ENCODE results near the gene RCHY1. TPM values are rescaled to one million over a fixed set of nuclear protein-coding genes. Genes with fewer than 3 reads are reported as not detected.
"Not testable (repeated sequence)": the region's sequence is repeated elsewhere in the genome, so short reads cannot be mapped to it uniquely, and the experiment has no call there.

Gene RCHY1
- total and polyA plus RNA-seq, 2 donors from 2014 or later: 27.8 to 40.2 TPM

DNA sequence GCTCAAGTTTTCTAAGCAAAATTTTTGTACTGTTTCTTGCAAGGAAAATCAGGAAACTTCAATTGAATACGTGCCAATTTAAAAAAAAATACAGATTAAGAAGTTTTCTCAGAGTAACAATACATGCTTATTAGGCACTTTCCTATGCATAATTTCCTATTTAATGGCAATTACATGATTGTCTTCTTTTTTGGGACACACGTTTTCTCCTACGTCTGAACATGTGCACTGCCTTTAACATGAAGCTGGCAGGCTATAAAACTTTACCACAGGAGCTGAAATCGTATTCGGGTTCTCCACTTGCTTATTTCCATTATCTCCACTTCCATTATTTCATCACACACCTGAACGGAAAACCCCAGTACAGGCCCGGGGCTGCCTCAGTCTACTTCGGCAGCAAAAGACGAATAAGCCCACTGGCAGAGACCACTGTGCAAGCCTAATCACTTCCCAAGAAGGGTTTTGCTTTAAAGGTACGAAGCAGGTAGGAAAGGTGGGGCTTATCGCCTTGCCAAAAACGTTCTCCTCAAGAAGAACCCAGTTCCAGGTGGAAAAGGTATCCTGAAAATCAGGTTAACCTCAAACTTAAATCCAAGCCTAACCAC lies 575 bp downstream of the RCHY1 start:
- no peak for FAIRE-seq
- DNase-seq: peak in 1 of 5 donors; percentile 30

DNA sequence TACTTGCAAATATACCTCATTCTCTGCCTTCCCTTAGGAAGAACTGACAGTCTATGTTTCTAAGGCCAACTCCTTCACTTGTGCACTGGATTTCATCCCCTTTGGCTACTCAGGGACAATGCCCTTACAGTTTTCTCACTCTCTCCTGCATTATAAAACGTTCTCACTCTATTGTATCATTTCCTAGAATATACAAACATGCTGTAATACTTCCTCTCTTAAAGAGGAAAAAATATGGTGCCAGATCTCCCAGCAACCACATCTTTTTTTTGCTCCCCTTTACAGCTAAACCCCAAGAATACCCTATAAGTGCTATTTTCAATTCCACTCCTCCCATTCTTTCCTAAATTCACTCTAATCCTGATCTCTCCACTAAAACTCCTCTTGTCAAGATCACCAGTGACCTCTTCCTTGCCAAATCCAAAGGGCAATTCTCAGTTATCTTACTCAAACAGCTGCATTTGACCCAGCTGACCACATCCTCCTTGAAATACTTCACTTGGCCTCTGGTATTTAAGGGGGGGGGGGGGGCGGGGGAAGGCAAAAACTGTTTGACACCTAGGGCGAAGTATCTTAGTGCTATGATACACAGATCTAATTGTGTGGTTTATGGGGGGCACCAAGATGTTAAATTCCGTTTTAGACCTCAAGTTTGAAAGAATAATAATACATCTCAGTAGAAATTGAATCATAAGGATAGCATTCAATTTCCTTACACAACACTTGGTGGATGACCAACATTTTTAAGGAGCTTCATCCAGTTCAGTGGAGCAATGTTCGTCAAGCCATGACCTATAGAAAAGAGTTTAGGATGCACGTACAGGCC lies 1.6 kb downstream of the RCHY1 start:
- no peak for FAIRE-seq
- TF ChIP-seq CTCF (IDR thresholded peaks at IDR 0.05; ENCODE audit: borderline replicate concordance, extremely low read depth, insufficient read depth): no peak
- Histone ChIP-seq H3K4me1 (ENCODE audit: control insufficient read depth in 2 of 3, insufficient read depth in 2 of 3, low read depth in 1 of 3, low read length in 3 of 3) (peaks cover 3 to 23% (median 11%) of the 10 kb centered on the region in 3 donors), H3K4me3 (ENCODE audit: low read length in 3 of 3) (peak overlapping the region; percentile 84 to 98 (median 97)), H3K9ac (ENCODE audit: low read length in 3 of 3) (peak overlapping the region in 2 of 3 donors; percentile 88 to 96), H3K9me3 (ENCODE audit: control insufficient read depth in 2 of 3, insufficient read depth in 1 of 3, low read length in 3 of 3) (no peaks in the 10 kb centered on the region), H3K27me3 (ENCODE audit: control insufficient read depth, insufficient read depth, low read length) (no peaks in the 10 kb centered on the region), H3K36me3 (ENCODE audit: control insufficient read depth in 2 of 3, insufficient read depth in 3 of 3, low read length in 3 of 3) (peaks cover 0 to 2% (median 2%) of the 10 kb centered on the region in 3 donors), H3K27ac (ENCODE audit: low read depth in 2 of 2, low read length in 2 of 2) (peak overlapping the region; percentile 14 to 61)
- intact Hi-C loops (cut with DNase I): no loop called here
- DNase-seq: peak in 1 of 5 donors; percentile 28

More for the DNA sequence above, 575 bp downstream of the RCHY1 start:
- Histone ChIP-seq H3K9ac (ENCODE audit: low read length in 3 of 3) (peak overlapping the region; percentile 50 to 96 (median 88)), H3K4me3 (ENCODE audit: low read length in 3 of 3) (peak overlapping the region; percentile 84 to 98 (median 97)), H3K36me3 (ENCODE audit: control insufficient read depth in 2 of 3, insufficient read depth in 3 of 3, low read length in 3 of 3) (peaks cover 0 to 4% (median 3%) of the 10 kb centered on the region in 3 donors), H3K27ac (ENCODE audit: low read depth in 2 of 2, low read length in 2 of 2) (peak overlapping the region; percentile 88 to 95), H3K9me3 (ENCODE audit: control insufficient read depth in 2 of 3, insufficient read depth in 1 of 3, low read length in 3 of 3) (no peaks in the 10 kb centered on the region), H3K27me3 (ENCODE audit: control insufficient read depth, insufficient read depth, low read length) (no peaks in the 10 kb centered on the region), H3K4me1 (ENCODE audit: control insufficient read depth in 2 of 3, insufficient read depth in 2 of 3, low read depth in 1 of 3, low read length in 3 of 3) (peaks cover 3 to 23% (median 11%) of the 10 kb centered on the region in 3 donors)
- intact Hi-C loops (cut with DNase I): no loop called here
- TF ChIP-seq CTCF (IDR thresholded peaks at IDR 0.05; ENCODE audit: borderline replicate concordance, extremely low read depth, insufficient read depth): no peak

- Histone ChIP-seq H3K4me1 (ENCODE audit: control insufficient read depth in 2 of 3, insufficient read depth in 2 of 3, low read depth in 1 of 3, low read length in 3 of 3) (peaks cover 3 to 23% (median 11%) of the 10 kb centered on the region in 3 donors), H3K27me3 (ENCODE audit: control insufficient read depth, insufficient read depth, low read length) (no peaks in the 10 kb centered on the region), H3K36me3 (ENCODE audit: control insufficient read depth in 2 of 3, insufficient read depth in 3 of 3, low read length in 3 of 3) (peaks cover 0 to 2% (median 0%) of the 10 kb centered on the region in 3 donors), H3K27ac (ENCODE audit: low read depth in 2 of 2, low read length in 2 of 2) (peak overlapping the region in 1 of 2 donors; percentile 41), H3K4me3 (ENCODE audit: low read length in 3 of 3) (peak overlapping the region in 2 of 3 donors; percentile 84 to 97), H3K9ac (ENCODE audit: low read length in 3 of 3) (peak overlapping the region in 1 of 3 donors; percentile 29), H3K9me3 (ENCODE audit: control insufficient read depth in 2 of 3, insufficient read depth in 1 of 3, low read length in 3 of 3) (no peaks in the 10 kb centered on the region)
- intact Hi-C loops (cut with DNase I): no loop called here
- no peak for TF ChIP-seq CTCF (IDR thresholded peaks at IDR 0.05; ENCODE audit: borderline replicate concordance, extremely low read depth, insufficient read depth)
- FAIRE-seq (no peak), DNase-seq (no peak)
Observed at GRCh38 chr4:75511841-75512240, 2.4 kb downstream of the RCHY1 start.

- H3K4me1 ChIP-seq (ENCODE audit: control insufficient read depth in 2 of 3, insufficient read depth in 2 of 3, low read depth in 1 of 3, low read length in 3 of 3): peaks cover 3 to 17% (median 9%) of the 10 kb centered on the region in 3 donors
- DNase-seq: not testable (repeated sequence)
Observed at GRCh38 chr4:75509592-75509991, 4.6 kb downstream of the RCHY1 start.

More at GRCh38 chr4:75509592-75509991, 4.6 kb downstream of the RCHY1 start:
- intact Hi-C loops (cut with DNase I); H3K4me3 ChIP-seq (ENCODE audit: low read length in 3 of 3); H3K9ac ChIP-seq (ENCODE audit: low read length in 3 of 3); H3K27ac ChIP-seq (ENCODE audit: low read depth in 2 of 2, low read length in 2 of 2); H3K27me3 ChIP-seq (ENCODE audit: control insufficient read depth, insufficient read depth, low read length); H3K36me3 ChIP-seq (ENCODE audit: control insufficient read depth in 2 of 3, insufficient read depth in 3 of 3, low read length in 3 of 3); H3K9me3 ChIP-seq (ENCODE audit: control insufficient read depth in 2 of 3, insufficient read depth in 1 of 3, low read length in 3 of 3); FAIRE-seq: not testable (repeated sequence)

Data from kidney (tissue), 14 donors.